ENCODE results near the gene CCDC12. TPM values are rescaled to one million over a fixed set of nuclear protein-coding genes. Genes with fewer than 3 reads are reported as not detected.

CCDC12 gene
- total RNA-seq, 4 donors from 2014 or later = 14.3 to 52.2 (median 42.0) TPM

- no peak for ATAC-seq
- H3K27ac ChIP-seq = peak overlapping the region in 3 of 4 donors; percentile 32 to 83 (median 49)
- H3K36me3 ChIP-seq = peaks cover 0 to 63% of the 10 kb centered on the region in 2 donors
- no peak for TF ChIP-seq EP300 (IDR thresholded peaks at IDR 0.05)
- no peak for TF ChIP-seq CTCF (IDR thresholded peaks at IDR 0.05)
- TF ChIP-seq POLR2A (IDR thresholded peaks at IDR 0.05) = no peak
- TF ChIP-seq POLR2AphosphoS5 (IDR thresholded peaks at IDR 0.05) = no peak
- peaks cover 13 to 86% (median 52%) of the 10 kb centered on the region in 3 donors for H3K4me1 ChIP-seq
- no peaks in the 10 kb centered on the region for H3K9me3 ChIP-seq
- no peak overlapping the region for H3K4me3 ChIP-seq
- H3K27me3 ChIP-seq = no peaks in the 10 kb centered on the region
- 71 to 100% methylated on average over 1 to 2 of the region's 6 CpGs for WGBS, 2 donors (ENCODE audit: low coverage in 1 of 2)
Observed at GRCh38 chr3:46926447-46926846, 50.1 kb downstream of the CCDC12 start.

GRCh38 chr3:46926039-46926438, 50.5 kb downstream of the CCDC12 start:
- Histone ChIP-seq H3K27ac (peak overlapping the region in 2 of 4 donors; percentile 49 to 83), H3K4me3 (no peak overlapping the region), H3K4me1 (peaks cover 11 to 82% (median 48%) of the 10 kb centered on the region in 3 donors), H3K27me3 (no peaks in the 10 kb centered on the region), H3K9me3 (no peaks in the 10 kb centered on the region), H3K36me3 (peaks cover 0 to 67% of the 10 kb centered on the region in 2 donors)
- WGBS, 2 donors (ENCODE audit: low coverage in 1 of 2) = 58% methylated on average over 2 of the region's 6 CpGs; no CpG with 5 or more reads in 1 of the 2 donors
- no peak for ATAC-seq
- TF ChIP-seq POLR2A (IDR thresholded peaks at IDR 0.05) = no peak
- no peak for TF ChIP-seq CTCF (IDR thresholded peaks at IDR 0.05)
- no peak for TF ChIP-seq POLR2AphosphoS5 (IDR thresholded peaks at IDR 0.05)
- TF ChIP-seq EP300 (IDR thresholded peaks at IDR 0.05) = no peak

- WGBS, 2 donors (ENCODE audit: low coverage in 1 of 2) = 71 to 83% methylated on average over 1 to 2 of the region's 5 CpGs
- Histone ChIP-seq H3K4me1 (peaks cover 6 to 78% (median 43%) of the 10 kb centered on the region in 3 donors), H3K27me3 (no peaks in the 10 kb centered on the region), H3K36me3 (peaks cover 0 to 72% of the 10 kb centered on the region in 2 donors), H3K27ac (peak overlapping the region in 2 of 4 donors; percentile 49 to 83), H3K9me3 (no peaks in the 10 kb centered on the region), H3K4me3 (no peak overlapping the region)
- ATAC-seq = no peak
- TF ChIP-seq POLR2A (IDR thresholded peaks at IDR 0.05) (no peak), CTCF (IDR thresholded peaks at IDR 0.05) (no peak), POLR2AphosphoS5 (IDR thresholded peaks at IDR 0.05) (no peak), EP300 (IDR thresholded peaks at IDR 0.05) (no peak)
Observed at GRCh38 chr3:46925585-46925934, 51.0 kb downstream of the CCDC12 start.

GRCh38 chr3:46924921-46925584, 51.5 kb downstream of the CCDC12 start:
- no peak for TF ChIP-seq EP300 (IDR thresholded peaks at IDR 0.05)
- TF ChIP-seq CTCF (IDR thresholded peaks at IDR 0.05) = no peak
- TF ChIP-seq POLR2AphosphoS5 (IDR thresholded peaks at IDR 0.05) = no peak
- TF ChIP-seq POLR2A (IDR thresholded peaks at IDR 0.05) = no peak
- Histone ChIP-seq H3K9me3 (no peaks in the 10 kb centered on the region), H3K27ac (no peak overlapping the region), H3K4me1 (peaks cover under 1 to 72% (median 38%) of the 10 kb centered on the region in 3 donors), H3K27me3 (no peaks in the 10 kb centered on the region), H3K4me3 (no peak overlapping the region), H3K36me3 (peaks cover 0 to 77% of the 10 kb centered on the region in 2 donors)
- no peak for ATAC-seq
- WGBS, 2 donors (ENCODE audit: low coverage in 1 of 2) = 72 to 88% methylated on average over 1 to 2 of the region's 10 CpGs

Data from gastroesophageal sphincter (tissue), 4 donors.